Measurements from ENCODE around the gene PAX8.

DNA sequence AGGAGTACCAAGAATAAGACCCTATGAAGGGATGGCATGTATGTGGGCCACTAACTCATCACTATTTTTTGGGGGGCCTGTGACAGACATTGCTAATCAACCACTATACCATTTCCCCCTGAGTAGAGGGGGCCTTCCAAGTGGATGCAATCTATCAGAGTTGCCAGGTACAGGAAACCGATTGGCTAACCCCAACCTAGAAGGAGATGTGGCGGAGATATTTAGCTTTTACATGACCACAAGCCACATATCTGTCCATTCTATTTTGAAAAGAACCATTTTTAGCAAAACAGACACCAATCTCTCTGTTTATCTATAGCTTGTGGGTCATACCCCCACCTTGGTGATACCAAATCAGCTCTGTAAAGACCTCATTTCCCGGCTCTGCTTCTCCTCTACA is 51.0 kb downstream of the PAX8 start:
- TF ChIP-seq CTCF (IDR thresholded peaks at IDR 0.05 in 8 of 11, conservative IDR thresholded peaks at IDR 0.05 in 3 of 11) (no peak), POLR2A (IDR thresholded peaks at IDR 0.05) (no peak), POLR2AphosphoS5 (IDR thresholded peaks at IDR 0.05) (no peak)
